ENCODE results near the gene GSTT4.
A peak's percentile ranks its signal among the peaks of the same experiment; 100 is the strongest.
"Not testable (repeated sequence)": the region's sequence is repeated elsewhere in the genome, so short reads cannot be mapped to it uniquely, and the experiment has no call there.

The GSTT4 gene

DNA sequence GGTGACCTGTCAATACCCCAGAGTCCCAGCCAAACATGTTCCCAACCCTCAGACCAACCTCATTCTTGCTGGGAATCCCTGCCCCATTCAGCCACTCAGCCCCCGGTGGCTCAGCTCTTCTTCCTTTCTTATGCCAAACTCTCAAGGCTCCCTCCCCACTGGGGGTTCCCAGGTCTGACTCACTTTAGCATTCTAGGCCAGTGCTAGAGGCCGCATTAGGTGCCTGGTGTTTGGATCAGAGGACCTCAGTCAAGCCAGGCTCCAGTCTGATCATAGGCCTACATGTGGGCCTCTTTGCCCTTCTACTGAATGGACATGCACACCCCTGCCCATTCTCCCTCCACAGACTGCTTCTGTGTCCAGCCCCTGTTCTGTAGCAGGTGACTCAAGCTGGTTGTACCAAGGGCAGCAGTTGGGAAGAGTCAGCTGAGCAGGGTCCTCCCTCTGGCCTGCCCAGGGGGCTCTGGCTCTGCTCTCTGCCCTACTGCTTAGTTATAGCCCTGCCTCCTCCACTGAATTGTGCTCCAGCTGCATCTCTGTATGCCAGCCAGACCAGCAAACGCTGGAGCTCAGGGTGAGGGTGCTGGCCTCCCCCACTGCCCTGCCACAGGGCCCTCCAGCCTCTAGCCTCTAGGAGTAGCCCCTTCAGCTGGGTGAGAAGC, 15.5 kb downstream of the GSTT4 start:
- H3K36me3 ChIP-seq (ENCODE audit: control insufficient read depth, insufficient read depth, low read length); H3K27ac ChIP-seq (ENCODE audit: low read depth, low read length); H3K27me3 ChIP-seq (ENCODE audit: control insufficient read depth, insufficient read depth, low read length); H3K9me3 ChIP-seq (ENCODE audit: control insufficient read depth, insufficient read depth, low read length); H3K4me3 ChIP-seq (ENCODE audit: low read depth, low read length); H3K9ac ChIP-seq (ENCODE audit: low read depth, low read length); H3K4me1 ChIP-seq (ENCODE audit: control insufficient read depth, insufficient read depth, low read length): not testable (repeated sequence)

DNA sequence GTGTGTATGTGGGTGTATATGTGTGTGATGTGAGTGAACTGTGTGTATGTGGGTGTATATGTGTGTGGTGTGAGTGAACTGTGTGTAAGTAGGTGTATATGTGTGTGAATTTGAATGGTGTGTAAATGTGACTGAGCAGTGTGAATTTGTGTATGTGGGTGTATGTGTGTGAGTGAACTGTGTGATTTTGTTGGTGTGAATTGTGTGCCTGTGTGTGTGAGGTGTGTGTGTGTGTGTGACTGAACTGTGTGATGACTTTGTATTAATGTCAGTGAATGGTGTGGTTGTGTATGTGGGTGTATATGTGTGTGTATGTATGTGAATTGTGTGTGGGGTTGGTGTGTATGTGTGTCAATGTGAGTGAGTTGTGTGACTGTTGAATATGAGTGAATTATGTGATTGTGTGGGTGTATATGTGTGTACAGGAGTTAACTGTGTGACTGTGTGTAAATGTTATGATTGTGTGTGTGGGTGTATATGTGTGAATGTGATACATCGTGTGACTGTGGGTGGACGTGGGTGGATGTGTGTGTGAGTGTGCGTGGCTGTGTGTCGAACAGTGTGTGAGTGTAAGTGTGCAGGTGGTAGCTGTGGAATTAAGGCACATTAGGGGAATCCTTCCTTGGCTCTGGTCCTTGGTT, 18.6 kb downstream of the GSTT4 start:
- H3K27ac ChIP-seq (ENCODE audit: low read depth, low read length); H3K27me3 ChIP-seq (ENCODE audit: control insufficient read depth, insufficient read depth, low read length); H3K9ac ChIP-seq (ENCODE audit: low read depth, low read length): not testable (repeated sequence)

DNA sequence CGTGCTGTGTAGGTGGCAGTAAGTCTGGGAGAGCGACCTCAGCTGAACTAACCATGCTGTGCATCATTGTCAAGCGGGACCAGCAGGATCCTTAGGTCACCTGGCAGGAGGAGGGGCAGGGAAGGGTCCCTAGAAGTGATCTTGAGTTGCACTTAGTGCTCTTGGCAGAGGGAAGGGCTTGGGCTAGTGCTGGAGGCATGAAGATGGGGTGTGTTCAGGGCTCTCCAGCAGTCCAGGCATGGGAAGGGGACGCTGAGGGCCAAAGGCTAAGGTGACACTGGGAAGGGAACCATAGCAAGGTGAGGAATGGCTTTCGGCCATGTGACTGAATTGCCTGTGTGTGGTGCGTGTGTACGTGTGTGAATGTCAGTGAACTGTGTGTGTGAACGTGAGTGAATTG, 19.2 kb downstream of the GSTT4 start:
- H3K4me3 ChIP-seq (ENCODE audit: low read depth, low read length); H3K4me1 ChIP-seq (ENCODE audit: control insufficient read depth, insufficient read depth, low read length); H3K9me3 ChIP-seq (ENCODE audit: control insufficient read depth, insufficient read depth, low read length); H3K36me3 ChIP-seq (ENCODE audit: control insufficient read depth, insufficient read depth, low read length); H3K9ac ChIP-seq (ENCODE audit: low read depth, low read length); H3K27me3 ChIP-seq (ENCODE audit: control insufficient read depth, insufficient read depth, low read length); H3K27ac ChIP-seq (ENCODE audit: low read depth, low read length): not testable (repeated sequence)

More for the DNA sequence above, 18.6 kb downstream of the GSTT4 start:
- H3K4me1 ChIP-seq (ENCODE audit: control insufficient read depth, insufficient read depth, low read length); H3K9me3 ChIP-seq (ENCODE audit: control insufficient read depth, insufficient read depth, low read length); H3K4me3 ChIP-seq (ENCODE audit: low read depth, low read length); H3K36me3 ChIP-seq (ENCODE audit: control insufficient read depth, insufficient read depth, low read length): not testable (repeated sequence)

DNA sequence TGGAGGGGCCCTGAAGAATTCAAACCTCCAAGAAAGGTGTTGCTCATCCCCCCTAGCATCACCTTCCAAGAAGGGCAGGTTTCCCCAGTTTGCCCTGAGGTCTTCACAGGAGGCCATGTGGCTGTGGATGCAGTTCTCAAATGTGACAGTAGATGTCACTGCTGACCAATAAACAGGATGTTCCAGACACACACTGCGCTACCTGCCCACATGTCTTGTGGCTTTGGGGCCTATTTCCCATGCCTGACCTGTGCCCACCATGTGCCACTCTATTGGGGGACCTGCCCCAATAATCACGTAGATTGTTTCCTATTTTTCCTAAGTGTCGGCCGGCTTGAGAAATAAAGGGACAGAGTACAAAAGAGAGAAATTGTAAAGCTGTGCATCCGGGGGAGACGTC, 20.8 kb downstream of the GSTT4 start:
- Histone ChIP-seq H3K27me3 (ENCODE audit: control insufficient read depth, insufficient read depth, low read length) (no peaks in the 10 kb centered on the region), H3K27ac (ENCODE audit: low read depth, low read length) (peak overlapping the region; percentile 26), H3K4me1 (ENCODE audit: control insufficient read depth, insufficient read depth, low read length) (no peaks in the 10 kb centered on the region), H3K9me3 (ENCODE audit: control insufficient read depth, insufficient read depth, low read length) (no peaks in the 10 kb centered on the region), H3K36me3 (ENCODE audit: control insufficient read depth, insufficient read depth, low read length) (no peaks in the 10 kb centered on the region), H3K9ac (ENCODE audit: low read depth, low read length) (no peak overlapping the region), H3K4me3 (ENCODE audit: low read depth, low read length) (no peak overlapping the region)

DNA sequence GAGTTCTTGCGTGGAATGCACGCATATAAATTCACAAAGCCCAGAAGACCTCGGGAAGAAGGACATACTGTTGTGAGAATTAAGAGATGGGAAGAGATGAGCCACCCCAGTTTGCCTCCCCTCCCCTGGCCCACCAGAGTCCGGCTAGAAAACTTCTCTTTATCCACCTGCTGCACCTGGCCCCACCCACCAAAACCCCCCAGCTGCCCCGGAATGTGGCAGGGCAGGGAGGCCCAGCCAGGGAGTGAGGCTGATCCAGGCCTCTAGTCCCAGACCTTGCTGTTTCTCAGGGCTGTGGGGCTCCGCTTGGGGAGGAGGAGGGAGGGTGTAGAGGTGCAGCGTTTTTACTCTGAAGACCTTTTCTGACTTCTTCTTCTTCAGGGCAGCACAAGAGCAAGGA, 24.7 kb downstream of the GSTT4 start:
- H3K27me3 ChIP-seq (ENCODE audit: control insufficient read depth, insufficient read depth, low read length); H3K9ac ChIP-seq (ENCODE audit: low read depth, low read length); H3K9me3 ChIP-seq (ENCODE audit: control insufficient read depth, insufficient read depth, low read length); H3K27ac ChIP-seq (ENCODE audit: low read depth, low read length); H3K4me1 ChIP-seq (ENCODE audit: control insufficient read depth, insufficient read depth, low read length); H3K4me3 ChIP-seq (ENCODE audit: low read depth, low read length); H3K36me3 ChIP-seq (ENCODE audit: control insufficient read depth, insufficient read depth, low read length): not testable (repeated sequence)

DNA sequence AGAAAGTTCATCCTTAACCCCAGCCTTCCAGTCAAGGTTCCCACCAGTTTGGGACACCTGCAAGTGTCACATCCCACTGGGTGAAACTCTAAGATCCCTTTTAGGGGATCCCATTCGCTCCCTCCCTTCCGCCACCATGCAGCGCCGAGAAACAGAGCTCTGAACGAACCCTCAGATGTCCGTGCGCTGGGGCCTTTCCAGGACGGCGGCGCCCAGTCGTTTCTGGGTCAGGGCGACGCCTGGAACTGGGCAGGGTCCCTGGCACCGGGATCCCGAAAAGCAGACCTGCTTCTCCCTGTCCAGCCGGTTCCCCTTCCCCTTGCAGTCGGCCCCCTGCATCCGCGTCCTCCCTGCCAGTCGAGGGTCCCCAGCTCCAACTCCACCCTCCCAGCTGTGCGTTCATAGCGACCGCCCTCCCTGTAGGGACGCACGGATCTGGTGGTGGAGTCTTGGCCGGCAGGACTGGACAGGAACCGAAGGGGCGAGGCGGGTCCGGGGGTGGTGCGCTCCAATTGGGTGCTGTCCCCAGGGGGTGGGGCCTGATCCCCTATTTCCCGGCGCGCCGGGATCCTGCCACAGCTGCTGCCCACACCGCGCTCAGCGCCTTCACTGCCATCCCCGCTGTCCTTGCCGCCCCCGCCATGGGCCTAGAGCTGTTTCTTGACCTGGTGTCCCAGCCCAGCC, 25.6 kb downstream of the GSTT4 start, which contains the start of gene GSTT2:
TSS of gene GSTT2 (plus strand) at position 578 of the 684 bp plus-strand sequence.
- not testable (repeated sequence) for H3K4me3 ChIP-seq (ENCODE audit: low read depth, low read length); H3K4me1 ChIP-seq (ENCODE audit: control insufficient read depth, insufficient read depth, low read length); H3K27ac ChIP-seq (ENCODE audit: low read depth, low read length); H3K36me3 ChIP-seq (ENCODE audit: control insufficient read depth, insufficient read depth, low read length); H3K9me3 ChIP-seq (ENCODE audit: control insufficient read depth, insufficient read depth, low read length); H3K27me3 ChIP-seq (ENCODE audit: control insufficient read depth, insufficient read depth, low read length); H3K9ac ChIP-seq (ENCODE audit: low read depth, low read length)

DNA sequence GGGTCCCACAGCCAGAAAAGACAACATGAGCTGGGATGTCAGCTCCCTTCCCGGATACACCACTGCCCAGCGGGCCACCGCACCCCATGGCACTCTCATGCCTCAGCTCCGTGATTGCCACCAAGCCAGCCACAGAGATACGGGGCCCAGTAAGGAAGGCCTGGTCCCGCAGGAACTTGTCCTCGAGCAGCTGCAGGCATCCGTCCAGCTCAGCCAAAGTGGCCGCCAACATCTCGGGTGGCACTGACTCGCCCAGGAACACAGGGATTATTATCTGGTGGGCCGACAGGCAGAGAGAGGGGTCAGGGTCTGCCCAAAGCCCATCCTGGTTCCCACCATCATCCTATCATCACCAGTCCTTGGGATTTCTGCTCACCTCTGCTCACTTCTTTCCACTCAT, 27.9 kb downstream of the GSTT4 start:
- H3K4me1 ChIP-seq (ENCODE audit: control insufficient read depth, insufficient read depth, low read length); H3K4me3 ChIP-seq (ENCODE audit: low read depth, low read length); H3K9me3 ChIP-seq (ENCODE audit: control insufficient read depth, insufficient read depth, low read length); H3K36me3 ChIP-seq (ENCODE audit: control insufficient read depth, insufficient read depth, low read length); H3K27ac ChIP-seq (ENCODE audit: low read depth, low read length); H3K27me3 ChIP-seq (ENCODE audit: control insufficient read depth, insufficient read depth, low read length); H3K9ac ChIP-seq (ENCODE audit: low read depth, low read length): not testable (repeated sequence)

DNA sequence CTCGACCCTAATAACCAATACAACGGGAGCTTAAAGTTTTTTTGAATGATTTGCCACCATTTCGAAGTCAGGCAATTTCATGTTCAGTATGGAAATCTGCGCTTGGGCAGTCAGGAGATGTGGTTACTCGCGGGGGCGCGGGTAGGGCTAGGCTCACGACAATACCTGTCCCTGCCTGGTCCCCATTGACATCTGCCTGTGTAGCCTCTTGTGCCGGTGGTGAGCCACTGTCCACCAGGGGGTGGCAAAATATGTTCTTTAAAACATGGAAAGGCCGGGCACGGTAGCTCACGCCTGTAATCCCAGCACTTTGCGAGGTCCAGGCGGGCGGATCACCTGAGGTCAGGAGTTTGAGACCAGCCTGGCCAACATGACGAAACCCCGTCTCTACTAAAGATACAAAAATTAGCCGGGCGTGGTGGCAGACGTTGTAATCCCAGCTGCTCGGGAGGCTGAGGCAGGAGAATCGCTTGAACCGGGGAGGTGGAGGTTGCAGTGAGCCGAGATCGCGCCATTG, 30.4 kb downstream of the GSTT4 start:
- not testable (repeated sequence) for H3K4me3 ChIP-seq (ENCODE audit: low read depth, low read length); H3K9ac ChIP-seq (ENCODE audit: low read depth, low read length); H3K27me3 ChIP-seq (ENCODE audit: control insufficient read depth, insufficient read depth, low read length); H3K4me1 ChIP-seq (ENCODE audit: control insufficient read depth, insufficient read depth, low read length); H3K27ac ChIP-seq (ENCODE audit: low read depth, low read length); H3K9me3 ChIP-seq (ENCODE audit: control insufficient read depth, insufficient read depth, low read length)
- H3K36me3 ChIP-seq (ENCODE audit: control insufficient read depth, insufficient read depth, low read length) = peaks cover 21% of the 10 kb centered on the region

DNA sequence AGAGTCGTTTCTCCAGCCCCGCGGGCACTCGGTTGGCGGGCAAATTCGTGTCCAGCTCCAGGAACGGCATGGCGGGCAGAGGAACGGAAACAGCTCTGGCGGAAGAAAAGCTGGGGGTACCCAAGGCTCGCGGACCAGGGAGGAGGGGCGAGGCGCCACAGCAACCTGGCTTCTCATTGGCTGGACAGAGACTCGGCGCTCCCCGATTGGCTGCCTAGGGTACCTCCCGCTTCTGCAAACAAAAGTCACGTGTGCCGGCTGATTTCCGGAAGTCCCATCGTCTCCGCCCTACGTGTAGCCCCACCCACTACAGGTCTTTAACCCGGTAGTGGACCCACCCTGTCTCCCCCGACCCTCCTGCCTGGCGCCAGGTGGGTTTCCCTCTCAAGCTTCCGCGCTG, 30.9 kb downstream of the GSTT4 start, which contains the start of gene DDT:
TSS of gene DDT (minus strand) at position 97 of the 400 bp plus-strand sequence. CDS start at position 70, 27 bp downstream.
- H3K4me1 ChIP-seq (ENCODE audit: control insufficient read depth, insufficient read depth, low read length); H3K27me3 ChIP-seq (ENCODE audit: control insufficient read depth, insufficient read depth, low read length); H3K27ac ChIP-seq (ENCODE audit: low read depth, low read length); H3K4me3 ChIP-seq (ENCODE audit: low read depth, low read length); H3K9me3 ChIP-seq (ENCODE audit: control insufficient read depth, insufficient read depth, low read length); H3K9ac ChIP-seq (ENCODE audit: low read depth, low read length): not testable (repeated sequence)
- H3K36me3 ChIP-seq (ENCODE audit: control insufficient read depth, insufficient read depth, low read length) = peaks cover 27% of the 10 kb centered on the region

DNA sequence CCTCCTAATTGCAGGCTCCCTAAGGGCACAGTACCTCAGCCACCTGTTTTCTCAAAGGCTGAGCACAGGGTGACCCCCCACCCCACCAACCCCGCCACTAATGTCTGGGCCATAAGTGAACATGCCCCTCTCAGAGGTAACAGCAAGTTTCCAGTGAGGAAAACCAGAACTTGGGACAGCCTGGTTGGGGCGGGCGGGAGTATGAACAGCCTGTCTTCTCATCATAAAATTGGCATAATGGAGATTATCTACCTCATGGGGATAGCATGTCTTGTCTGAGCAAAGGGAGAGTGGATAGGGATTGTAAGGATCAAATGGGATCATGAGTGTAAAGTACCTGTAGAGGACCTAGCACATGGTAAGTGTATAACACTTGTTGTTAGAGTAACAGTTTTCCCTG, 33.3 kb downstream of the GSTT4 start:
- H3K27ac ChIP-seq (ENCODE audit: low read depth, low read length); H3K9me3 ChIP-seq (ENCODE audit: control insufficient read depth, insufficient read depth, low read length); H3K9ac ChIP-seq (ENCODE audit: low read depth, low read length); H3K4me1 ChIP-seq (ENCODE audit: control insufficient read depth, insufficient read depth, low read length); H3K27me3 ChIP-seq (ENCODE audit: control insufficient read depth, insufficient read depth, low read length); H3K4me3 ChIP-seq (ENCODE audit: low read depth, low read length): not testable (repeated sequence)
- peaks cover 31% of the 10 kb centered on the region for H3K36me3 ChIP-seq (ENCODE audit: control insufficient read depth, insufficient read depth, low read length)

DNA sequence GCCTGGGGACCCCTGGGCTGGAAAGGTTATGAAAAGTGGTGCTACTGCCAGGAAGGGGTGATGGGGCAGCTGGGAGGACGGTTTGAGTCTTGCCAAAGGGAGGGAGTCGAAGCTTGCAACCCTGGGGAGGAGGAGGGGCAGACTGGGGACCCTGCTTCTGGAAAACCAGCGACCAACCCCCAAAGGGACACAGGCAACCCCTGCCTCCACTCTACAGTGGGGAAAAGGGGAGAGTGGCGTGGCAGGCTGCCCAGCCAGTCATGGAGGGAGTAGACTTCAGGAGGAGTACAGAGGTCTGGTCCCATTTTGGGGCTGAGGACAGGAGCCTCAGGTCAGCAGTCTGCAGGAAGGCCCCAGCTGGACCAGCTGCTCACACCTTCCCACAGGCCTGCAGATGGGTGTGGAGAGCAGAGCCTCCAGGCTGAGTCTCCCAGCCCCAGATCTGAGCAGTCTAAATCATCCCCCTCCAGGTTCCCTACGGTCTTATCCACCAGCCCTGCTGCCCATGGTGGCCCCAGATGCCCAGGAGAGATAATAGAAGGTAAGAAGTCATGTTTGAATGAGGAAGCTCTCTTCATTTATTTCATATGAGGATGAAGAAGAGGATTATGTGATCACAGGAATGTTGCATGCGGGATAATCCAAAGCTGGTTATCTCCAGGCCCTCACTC, 34.3 kb downstream of the GSTT4 start:
- Histone ChIP-seq H3K4me3 (ENCODE audit: low read depth, low read length) (no peak overlapping the region), H3K27ac (ENCODE audit: low read depth, low read length) (no peak overlapping the region), H3K36me3 (ENCODE audit: control insufficient read depth, insufficient read depth, low read length) (peaks cover 31% of the 10 kb centered on the region), H3K27me3 (ENCODE audit: control insufficient read depth, insufficient read depth, low read length) (no peaks in the 10 kb centered on the region), H3K9ac (ENCODE audit: low read depth, low read length) (no peak overlapping the region), H3K9me3 (ENCODE audit: control insufficient read depth, insufficient read depth, low read length) (no peaks in the 10 kb centered on the region), H3K4me1 (ENCODE audit: control insufficient read depth, insufficient read depth, low read length) (no peaks in the 10 kb centered on the region)

Data from HUES48 (cell line).